Measurements from ENCODE around the gene OTUD7B. TPM values are rescaled to one million over a fixed set of nuclear protein-coding genes. Genes with fewer than 3 reads are reported as not detected.
"Not testable (repeated sequence)": the region's sequence is repeated elsewhere in the genome, so short reads cannot be mapped to it uniquely, and the experiment has no call there.

Gene OTUD7B
- total and polyA plus RNA-seq, 3 experiments from 2014 or later = 1.9 to 41.0 (median 39.7) TPM

GRCh38 chr1:149965440-149965839 lies 45.1 kb downstream of the OTUD7B start:
- Mint-ChIP-seq H3K4me3 (no peak overlapping the region), H3K27me3 (no peaks in the 10 kb centered on the region), H3K9me3 (no peaks in the 10 kb centered on the region), H3K36me3 (peaks cover 5 to 52% (median 10%) of the 10 kb centered on the region in 3 donors), H3K27ac (peak overlapping the region in 4 of 8 donors; percentile 7 to 71 (median 28)), H3K4me1 (peaks cover 5 to 17% (median 9%) of the 10 kb centered on the region in 3 donors)
- Histone ChIP-seq H3K4me3 (ENCODE audit: low read length) (no peak overlapping the region), H3K27me3 (ENCODE audit: insufficient read depth, low read length, poor library complexity, severe bottlenecking) (no peaks in the 10 kb centered on the region), H3K36me3 (ENCODE audit: insufficient read depth, low read length) (peaks cover 13% of the 10 kb centered on the region), H3K4me1 (ENCODE audit: insufficient read depth, low read length) (no peaks in the 10 kb centered on the region), H3K27ac (ENCODE audit: low read depth, low read length) (no peak overlapping the region), H3K9me3 (ENCODE audit: low read length) (no peaks in the 10 kb centered on the region)
- ChIA-PET CTCF (interaction anchor here (1.9 kb wide), 1 partner anchor 222 kb away, joined by 8 read pairs; no protein-coding TSS in a partner anchor), POLR2A (interaction anchor here (0.7 kb wide), 1 partner anchor 244 kb away, joined by 3 read pairs; no protein-coding TSS in a partner anchor)
- DNase-seq = no peak

DNA sequence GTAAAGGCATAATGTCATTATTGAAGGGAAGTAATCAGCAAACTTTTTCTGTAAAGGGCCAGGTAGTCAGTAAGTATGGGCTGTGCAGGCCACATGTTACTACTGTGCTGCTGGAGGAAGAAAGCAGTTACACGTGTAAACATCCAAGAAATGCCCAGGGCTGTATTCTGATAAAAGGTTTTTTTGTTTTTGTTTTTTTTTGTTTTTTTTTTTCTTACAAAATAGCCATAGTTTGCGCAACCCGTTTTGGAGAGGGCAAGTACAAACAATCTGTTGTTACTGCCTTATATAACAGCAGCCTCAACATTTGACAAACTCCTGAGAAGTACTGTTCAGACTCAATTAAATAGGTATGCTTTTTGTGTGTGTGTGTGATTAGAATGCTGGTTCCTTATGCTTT lies 47.2 kb downstream of the OTUD7B start:
- H3K36me3 Mint-ChIP-seq = peaks cover 14 to 60% (median 16%) of the 10 kb centered on the region in 3 donors
- H3K4me3 Mint-ChIP-seq = no peak overlapping the region
- H3K4me3 ChIP-seq (ENCODE audit: low read length) = no peak overlapping the region
- no peak for DNase-seq
- no peaks in the 10 kb centered on the region for H3K9me3 Mint-ChIP-seq
- CTCF ChIA-PET = interaction anchor here (0.7 to 1.5 kb wide), 3 partner anchors 10 to 75 kb away, joined by 3 to 4 read pairs (median 3); a partner anchor contains a TSS
- no peaks in the 10 kb centered on the region for H3K9me3 ChIP-seq (ENCODE audit: low read length)
- H3K27me3 Mint-ChIP-seq = no peaks in the 10 kb centered on the region
- no peaks in the 10 kb centered on the region for H3K27me3 ChIP-seq (ENCODE audit: insufficient read depth, low read length, poor library complexity, severe bottlenecking)
- no peaks in the 10 kb centered on the region for H3K4me1 ChIP-seq (ENCODE audit: insufficient read depth, low read length)
- POLR2A ChIA-PET = no interaction called here
- peaks cover 5 to 17% (median 9%) of the 10 kb centered on the region in 3 donors for H3K4me1 Mint-ChIP-seq
- H3K27ac ChIP-seq (ENCODE audit: low read depth, low read length) = no peak overlapping the region
- H3K27ac Mint-ChIP-seq = peak overlapping the region in 3 of 8 donors; percentile 44 to 77 (median 55)
- peaks cover 23% of the 10 kb centered on the region for H3K36me3 ChIP-seq (ENCODE audit: insufficient read depth, low read length)

DNA sequence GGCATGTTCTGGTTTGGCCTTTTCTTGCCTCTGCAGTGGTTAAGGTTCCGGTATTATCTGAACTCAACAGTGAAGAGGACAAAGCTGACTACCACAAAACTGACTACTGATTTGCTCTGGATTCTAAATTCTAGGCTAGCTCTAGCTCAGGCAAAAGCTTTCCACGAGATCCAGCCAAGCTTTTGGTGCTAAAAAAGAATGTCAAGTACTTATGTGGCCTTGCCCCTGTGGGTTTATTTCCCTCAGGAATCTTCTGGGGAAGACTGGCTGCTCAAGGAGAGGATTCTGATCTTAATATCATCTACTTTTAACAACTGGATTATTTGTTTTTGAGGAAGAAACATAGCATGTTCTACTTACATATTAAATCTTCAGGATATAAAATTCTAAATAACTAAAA lies 47.8 kb downstream of the OTUD7B start:
- ChIA-PET CTCF (interaction anchor here (0.7 to 3.2 kb wide), 15 partner anchors 9 to 228 kb away, joined by 3 to 37 read pairs (median 4); a partner anchor contains a TSS), POLR2A (no interaction called here)
- H3K4me1 ChIP-seq (ENCODE audit: insufficient read depth, low read length) = no peaks in the 10 kb centered on the region
- Mint-ChIP-seq H3K4me1 (peaks cover 5 to 17% (median 9%) of the 10 kb centered on the region in 3 donors), H3K27me3 (no peaks in the 10 kb centered on the region), H3K9me3 (no peaks in the 10 kb centered on the region), H3K27ac (peak overlapping the region in 4 of 8 donors; percentile 6 to 55 (median 42)), H3K36me3 (peaks cover 17 to 60% (median 18%) of the 10 kb centered on the region in 3 donors), H3K4me3 (no peak overlapping the region)
- no peaks in the 10 kb centered on the region for H3K27me3 ChIP-seq (ENCODE audit: insufficient read depth, low read length, poor library complexity, severe bottlenecking)
- no peak overlapping the region for H3K27ac ChIP-seq (ENCODE audit: low read depth, low read length)
- H3K36me3 ChIP-seq (ENCODE audit: insufficient read depth, low read length) = peaks cover 26% of the 10 kb centered on the region
- no peaks in the 10 kb centered on the region for H3K9me3 ChIP-seq (ENCODE audit: low read length)
- DNase-seq = no peak
- H3K4me3 ChIP-seq (ENCODE audit: low read length) = no peak overlapping the region

- Mint-ChIP-seq H3K9me3 (no peaks in the 10 kb centered on the region), H3K27ac (peak overlapping the region in 6 of 8 donors; percentile 2 to 87 (median 40)), H3K27me3 (no peaks in the 10 kb centered on the region), H3K4me3 (peak overlapping the region in 1 of 7 donors; percentile 36), H3K4me1 (peaks cover 5 to 17% (median 9%) of the 10 kb centered on the region in 3 donors), H3K36me3 (peaks cover 17 to 56% (median 17%) of the 10 kb centered on the region in 3 donors)
- POLR2A ChIA-PET = no interaction called here
- no peaks in the 10 kb centered on the region for H3K27me3 ChIP-seq (ENCODE audit: insufficient read depth, low read length, poor library complexity, severe bottlenecking)
- CTCF ChIA-PET = interaction anchor here (0.8 to 3.2 kb wide), 16 partner anchors 10 to 228 kb away, joined by 3 to 37 read pairs (median 4); no protein-coding TSS in a partner anchor
- DNase-seq = peak in 4 of 5 donors; percentile 18 to 59 (median 52)
- no peak overlapping the region for H3K4me3 ChIP-seq (ENCODE audit: low read length)
- H3K4me1 ChIP-seq (ENCODE audit: insufficient read depth, low read length) = no peaks in the 10 kb centered on the region
- H3K9me3 ChIP-seq (ENCODE audit: low read length) = no peaks in the 10 kb centered on the region
- H3K27ac ChIP-seq (ENCODE audit: low read depth, low read length) = no peak overlapping the region
- peaks cover 27% of the 10 kb centered on the region for H3K36me3 ChIP-seq (ENCODE audit: insufficient read depth, low read length)
Measured at GRCh38 chr1:149962039-149962647, 48.4 kb downstream of the OTUD7B start.

DNA sequence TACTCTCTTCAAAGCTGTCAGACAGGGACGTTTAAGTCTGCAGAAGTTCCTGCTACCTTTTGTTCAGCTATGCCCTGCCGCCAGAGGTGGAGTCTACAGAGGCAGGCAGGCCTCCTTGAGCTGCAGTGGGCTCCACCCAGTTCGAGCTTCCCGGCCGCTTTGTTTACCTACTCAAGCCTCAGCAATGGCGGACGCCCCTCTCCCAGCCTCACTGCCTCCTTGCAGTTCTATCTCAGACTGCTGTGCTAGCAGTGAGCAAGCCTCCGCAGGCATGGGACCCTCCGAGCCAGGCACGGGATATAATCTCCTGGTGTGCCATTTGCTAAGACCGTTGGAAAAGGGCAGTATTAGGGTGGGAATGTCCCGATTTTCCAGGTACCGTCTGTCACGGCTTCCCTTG lies 53.0 kb downstream of the OTUD7B start:
- POLR2A ChIA-PET; H3K27ac ChIP-seq (ENCODE audit: low read depth, low read length); H3K27me3 Mint-ChIP-seq; H3K9me3 Mint-ChIP-seq; DNase-seq; H3K27ac Mint-ChIP-seq; H3K4me3 Mint-ChIP-seq; H3K4me1 ChIP-seq (ENCODE audit: insufficient read depth, low read length); H3K27me3 ChIP-seq (ENCODE audit: insufficient read depth, low read length, poor library complexity, severe bottlenecking); H3K4me3 ChIP-seq (ENCODE audit: low read length); H3K9me3 ChIP-seq (ENCODE audit: low read length): not testable (repeated sequence)
- CTCF ChIA-PET = interaction anchor here (1.1 to 1.2 kb wide), 2 partner anchors 96 to 229 kb away, joined by 3 read pairs; no protein-coding TSS in a partner anchor
- Mint-ChIP-seq H3K36me3 (peaks cover 13 to 37% (median 15%) of the 10 kb centered on the region in 3 donors), H3K4me1 (peaks cover 5 to 11% (median 7%) of the 10 kb centered on the region in 3 donors)
- H3K36me3 ChIP-seq (ENCODE audit: insufficient read depth, low read length) = peaks cover 14% of the 10 kb centered on the region

- CTCF ChIA-PET = no interaction called here
- Histone ChIP-seq H3K9me3 (ENCODE audit: low read length) (no peaks in the 10 kb centered on the region), H3K36me3 (ENCODE audit: insufficient read depth, low read length) (no peaks in the 10 kb centered on the region), H3K4me1 (ENCODE audit: insufficient read depth, low read length) (no peaks in the 10 kb centered on the region), H3K4me3 (ENCODE audit: low read length) (no peak overlapping the region), H3K27ac (ENCODE audit: low read depth, low read length) (no peak overlapping the region), H3K27me3 (ENCODE audit: insufficient read depth, low read length, poor library complexity, severe bottlenecking) (no peaks in the 10 kb centered on the region)
- Mint-ChIP-seq H3K36me3 (peaks cover 0 to 50% (median 10%) of the 10 kb centered on the region in 3 donors), H3K4me1 (no peaks in the 10 kb centered on the region), H3K4me3 (no peak overlapping the region), H3K27me3 (no peaks in the 10 kb centered on the region), H3K9me3 (no peaks in the 10 kb centered on the region), H3K27ac (peak overlapping the region in 2 of 8 donors; percentile 23 to 51)
- DNase-seq = no peak
- POLR2A ChIA-PET = no interaction called here
Measured at GRCh38 chr1:149949911-149950310, 60.6 kb downstream of the OTUD7B start.

DNA sequence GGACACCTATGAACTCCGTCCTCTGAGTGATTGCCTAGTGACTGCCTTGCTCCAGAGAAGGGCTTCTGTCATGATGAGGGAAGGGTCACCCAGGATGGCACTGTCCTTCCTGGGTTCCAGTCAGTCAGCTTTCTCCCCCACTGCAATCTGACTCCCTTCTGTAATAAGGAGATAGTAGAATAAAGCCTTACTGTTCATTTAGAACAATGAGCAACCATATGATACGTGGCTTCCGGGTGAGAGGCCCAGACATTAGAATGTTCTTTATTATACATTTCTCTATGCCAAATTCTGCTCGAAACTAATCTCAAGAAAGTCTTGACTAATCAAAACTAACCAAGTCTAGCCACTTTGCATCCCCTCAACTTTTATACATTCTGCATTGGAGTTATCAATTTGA lies 65.3 kb downstream of the OTUD7B start:
- no peaks in the 10 kb centered on the region for H3K9me3 Mint-ChIP-seq
- ChIA-PET POLR2A (no interaction called here), CTCF (no interaction called here)

GRCh38 chr1:149942885-149943284 lies 67.6 kb downstream of the OTUD7B start:
- DNase-seq = no peak
- POLR2A ChIA-PET = no interaction called here
- Histone ChIP-seq H3K27ac (ENCODE audit: low read depth, low read length) (no peak overlapping the region), H3K4me1 (ENCODE audit: insufficient read depth, low read length) (peaks cover 8% of the 10 kb centered on the region), H3K36me3 (ENCODE audit: insufficient read depth, low read length) (no peaks in the 10 kb centered on the region), H3K27me3 (ENCODE audit: insufficient read depth, low read length, poor library complexity, severe bottlenecking) (no peaks in the 10 kb centered on the region), H3K4me3 (ENCODE audit: low read length) (no peak overlapping the region), H3K9me3 (ENCODE audit: low read length) (no peaks in the 10 kb centered on the region)
- Mint-ChIP-seq H3K36me3 (peaks cover 0 to 28% (median 12%) of the 10 kb centered on the region in 3 donors), H3K9me3 (no peaks in the 10 kb centered on the region), H3K4me1 (peaks cover 12 to 20% (median 14%) of the 10 kb centered on the region in 3 donors), H3K27me3 (no peaks in the 10 kb centered on the region), H3K4me3 (no peak overlapping the region), H3K27ac (peak overlapping the region in 6 of 8 donors; percentile 1 to 89 (median 70))
- CTCF ChIA-PET = no interaction called here

More for the DNA sequence above, 65.3 kb downstream of the OTUD7B start:
- H3K27me3 ChIP-seq (ENCODE audit: insufficient read depth, low read length, poor library complexity, severe bottlenecking) = no peaks in the 10 kb centered on the region
- H3K36me3 ChIP-seq (ENCODE audit: insufficient read depth, low read length) = no peaks in the 10 kb centered on the region
- peaks cover 0 to 49% (median 16%) of the 10 kb centered on the region in 3 donors for H3K36me3 Mint-ChIP-seq
- no peak overlapping the region for H3K4me3 ChIP-seq (ENCODE audit: low read length)
- H3K4me1 ChIP-seq (ENCODE audit: insufficient read depth, low read length) = no peaks in the 10 kb centered on the region
- peak overlapping the region in 2 of 8 donors; percentile 29 to 39 for H3K27ac Mint-ChIP-seq
- no peaks in the 10 kb centered on the region for H3K27me3 Mint-ChIP-seq
- no peak overlapping the region for H3K27ac ChIP-seq (ENCODE audit: low read depth, low read length)
- H3K4me1 Mint-ChIP-seq = peaks cover 5 to 10% (median 6%) of the 10 kb centered on the region in 3 donors
- DNase-seq = no peak
- no peaks in the 10 kb centered on the region for H3K9me3 ChIP-seq (ENCODE audit: low read length)
- H3K4me3 Mint-ChIP-seq = no peak overlapping the region

Data from CD8-positive, alpha-beta memory T cell (primary cell).